GM12891 (cell line): ENCODE results near the gene SLC22A17.

ENCODE experiments used
- DNase-seq: peaks from one replicate; pipeline ENCODE4 v3.0.0; 2011; ENCODE audit warnings: low spot score; ENCODE audit not compliant: insufficient read length
- FAIRE-seq: peaks from 2 replicates; lab custom pipeline; 2011; peaks lifted over from hg19 to GRCh38; lab: Jason Lieb, UNC
- PAX5 ChIP-seq: IDR thresholded peaks from 2 replicates; pipeline ENCODE4 v1.6.1; 2011; ENCODE audit warnings: low read length, moderate library complexity, mild to moderate bottlenecking; ENCODE audit not compliant: insufficient read depth, severe bottlenecking
- POLR2A ChIP-seq: IDR thresholded peaks from 2 replicates; pipeline ENCODE4 v1.6.1; 2011; ENCODE audit warnings: low read depth, low read length, control low read depth
- POLR2AphosphoS5 ChIP-seq: IDR thresholded peaks from 2 replicates; pipeline ENCODE4 v1.6.1; 2011; ENCODE audit warnings: low read depth, low read length, control low read depth
- POU2F2 ChIP-seq: IDR thresholded peaks from 2 replicates; pipeline ENCODE4 v1.6.1; 2011; ENCODE audit warnings: low read depth, mild to moderate bottlenecking, control low read depth, low read length, moderate library complexity
- SPI1 ChIP-seq: IDR thresholded peaks from 2 replicates; pipeline ENCODE4 v1.6.1; 2011; ENCODE audit warnings: low read depth, low read length, control low read depth
- TAF1 ChIP-seq: IDR thresholded peaks from 2 replicates; pipeline ENCODE4 v1.6.1; 2011; ENCODE audit warnings: low read depth, low read length, control low read depth

The SLC22A17 gene

GRCh38 chr14:23373041-23373440 lies 20.4 kb upstream of the SLC22A17 start:
- TF ChIP-seq SPI1 = no peak
- no peak for TF ChIP-seq PAX5
- TF ChIP-seq POLR2AphosphoS5 = no peak
- no peak for TF ChIP-seq POLR2A
- TF ChIP-seq POU2F2 = no peak
- TF ChIP-seq TAF1 = no peak
- FAIRE-seq = no peak
- DNase-seq = no peak

- FAIRE-seq (no peak), DNase-seq (no peak)
- TF ChIP-seq POLR2AphosphoS5 (no peak), POLR2A (no peak), PAX5 (no peak), TAF1 (no peak), POU2F2 (no peak)
These were observed 19.8 kb upstream of the SLC22A17 start, which contains the start of gene IL25 for GRCh38 chr14:23372509-23372908. Gene IL25, plus strand, starts transcription at chr14:23372809.

DNA sequence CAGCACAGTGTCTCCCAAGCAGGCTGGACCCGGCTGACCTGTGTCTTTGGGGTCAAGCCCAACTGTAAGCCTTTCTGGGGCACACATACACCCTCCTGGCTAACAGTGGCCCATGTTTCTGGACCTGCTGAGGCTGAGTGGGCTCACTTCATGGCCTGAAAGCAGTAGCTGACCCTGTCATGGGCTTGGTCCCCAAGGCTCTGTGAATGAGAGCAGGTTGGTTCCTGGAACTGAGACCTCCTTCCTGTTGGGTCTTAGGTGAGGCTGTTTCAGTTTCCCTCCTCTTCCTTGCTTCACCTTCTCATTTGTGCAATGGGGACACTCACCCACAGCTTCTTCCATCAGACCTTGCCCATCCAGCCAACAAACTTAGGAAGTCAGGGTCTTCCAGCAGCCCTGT lies 19.2 kb upstream of the SLC22A17 start:
- FAIRE-seq (no peak), DNase-seq (no peak)
- no peak for TF ChIP-seq PAX5
- no peak for TF ChIP-seq POU2F2
- TF ChIP-seq POLR2AphosphoS5 = no peak
- TF ChIP-seq SPI1 = no peak

DNA sequence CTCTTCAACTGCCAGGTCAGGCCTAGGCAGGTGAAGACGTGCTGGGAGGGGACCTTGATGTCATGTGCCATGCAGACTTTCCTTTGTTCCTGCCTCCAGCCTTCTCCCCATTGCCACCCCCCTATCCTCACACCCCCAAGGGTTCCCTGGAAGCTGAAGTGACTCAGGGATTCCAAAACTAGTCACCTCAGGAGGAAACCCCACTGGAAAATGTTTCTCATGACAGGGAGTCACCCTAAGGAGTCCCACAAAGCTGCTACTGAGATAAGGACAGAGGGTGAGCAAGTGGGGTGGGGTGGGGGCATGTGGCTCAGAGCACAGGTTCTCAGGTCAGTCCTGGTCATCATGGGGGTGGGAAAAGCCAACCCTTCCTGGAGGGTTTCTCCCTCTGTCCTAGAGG lies 17.5 kb upstream of the SLC22A17 start:
- FAIRE-seq (no peak), DNase-seq (no peak)
- TF ChIP-seq POLR2A (no peak), TAF1 (no peak), POLR2AphosphoS5 (no peak), SPI1 (no peak), POU2F2 (no peak), PAX5 (no peak)

- FAIRE-seq (no peak), DNase-seq (no peak)
- TF ChIP-seq POU2F2 (no peak), PAX5 (no peak), SPI1 (no peak)
These were observed 13.8 kb upstream of the SLC22A17 start for GRCh38 chr14:23366426-23366921.

- DNase-seq (no peak), FAIRE-seq (no peak)
- TF ChIP-seq SPI1 = no peak
- TF ChIP-seq POU2F2 = no peak
- TF ChIP-seq PAX5 = no peak
- no peak for TF ChIP-seq POLR2AphosphoS5
- TF ChIP-seq POLR2A = no peak
- TF ChIP-seq TAF1 = no peak
These were observed 13.2 kb upstream of the SLC22A17 start for GRCh38 chr14:23365732-23366425.

DNA sequence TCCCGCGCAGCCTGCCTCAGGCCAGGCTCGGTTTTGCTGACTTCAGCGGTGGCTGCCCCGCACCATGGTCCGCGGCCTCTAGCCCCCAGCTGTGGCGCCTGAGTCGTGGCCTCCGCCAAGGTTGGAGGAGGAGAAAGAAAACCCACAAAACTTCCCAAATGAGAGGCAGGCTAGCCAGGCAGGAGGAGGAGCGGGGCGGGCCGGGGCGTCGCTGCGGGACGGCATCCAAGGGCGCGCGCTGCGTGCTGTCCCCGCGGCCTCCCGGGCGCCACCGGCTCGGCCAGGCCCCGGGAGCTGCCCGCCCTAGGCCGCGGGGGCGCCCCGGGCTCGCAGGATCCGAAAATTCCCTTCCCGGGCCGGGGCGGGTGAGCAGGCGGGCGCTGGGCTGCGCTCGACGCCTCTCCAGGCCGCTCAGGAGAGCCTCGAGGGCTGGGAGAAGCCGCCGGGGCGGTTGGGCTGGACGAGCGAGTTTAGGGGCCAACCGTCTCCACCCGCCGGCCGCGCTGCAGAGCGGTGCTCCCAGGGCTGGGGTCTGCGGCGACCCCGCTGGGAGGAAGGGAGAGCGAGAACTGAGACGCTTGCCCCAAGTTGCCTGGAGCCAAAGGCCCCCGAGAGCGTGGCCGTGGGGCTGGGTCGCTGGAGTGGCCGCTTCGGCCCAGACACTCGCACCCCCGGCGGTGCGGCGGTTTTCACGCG lies 12.5 kb upstream of the SLC22A17 start, which contains the start of gene EFS:
TSS of gene EFS (minus strand) at position 137 of the 696 bp plus-strand sequence. CDS start 147 bp downstream, outside the sequence.
- TF ChIP-seq POLR2AphosphoS5 (no peak), TAF1 (no peak), PAX5 (no peak), POLR2A (no peak), POU2F2 (no peak), SPI1 (no peak)
- FAIRE-seq (no peak), DNase-seq (no peak)

GRCh38 chr14:23364164-23365035 lies 11.7 kb upstream of the SLC22A17 start:
- TF ChIP-seq POLR2AphosphoS5 (no peak), PAX5 (no peak), POU2F2 (no peak), SPI1 (no peak), POLR2A (no peak)
- DNase-seq = no peak

GRCh38 chr14:23362200-23362599 lies 9.5 kb upstream of the SLC22A17 start:
- FAIRE-seq (no peak), DNase-seq (no peak)
- TF ChIP-seq PAX5 (no peak), POLR2AphosphoS5 (no peak), TAF1 (no peak), SPI1 (no peak), POU2F2 (no peak), POLR2A (no peak)

More at GRCh38 chr14:23364164-23365035, 11.7 kb upstream of the SLC22A17 start:
- FAIRE-seq = no peak
